NT2/D1 (cell line): ENCODE measurements around the gene RIOX2.

ENCODE experiments used
- SUZ12 ChIP-seq: IDR thresholded peaks from 2 replicates; pipeline ENCODE4 v1.6.1; 2011; ENCODE audit not compliant: insufficient read length, insufficient read depth; ENCODE audit errors: extremely low read depth
- YY1 ChIP-seq: IDR thresholded peaks from 2 replicates; pipeline ENCODE4 v1.6.1; 2011; ENCODE audit not compliant: insufficient read length, insufficient read depth
- ZNF274 ChIP-seq: IDR thresholded peaks from 2 replicates; pipeline ENCODE4 v1.6.1; 2011; ENCODE audit warnings: mild to moderate bottlenecking, low read depth, low read length

- no peak for TF ChIP-seq YY1
- TF ChIP-seq ZNF274, result no peak
- TF ChIP-seq SUZ12, result no peak
Observed at GRCh38 chr3:97942801-97943546, 29.3 kb downstream of the RIOX2 start.
